PFSK-1 (cell line): ENCODE data around the gene SEMA3A.

Experiments
- FOXP2 ChIP-seq: optimal IDR thresholded peaks from 2 replicates; pipeline ENCODE3; 2011; ENCODE audit warnings: borderline replicate concordance, control low read depth, inconsistent platforms; ENCODE audit not compliant: insufficient read depth; ENCODE audit errors: extremely low read length, extremely low read depth
- POLR2AphosphoS5 ChIP-seq: IDR thresholded peaks from 2 replicates; pipeline ENCODE4 v1.6.1; 2012; ENCODE audit warnings: low read depth, mild to moderate bottlenecking, control low read depth, low read length, moderate library complexity
- REST ChIP-seq, 2 experiments: IDR thresholded peaks; 2 replicates each; pipeline versions ENCODE4 v1.6.1 to v1.8.0; 2011 to 2012; ENCODE audit warnings: low read depth in 2 of 2, low read length in 2 of 2, control low read depth in 1 of 2, inconsistent platforms in 1 of 2, mild to moderate bottlenecking in 1 of 2, moderate library complexity in 1 of 2; ENCODE audit not compliant: insufficient read depth in 1 of 2
- SIN3A ChIP-seq: IDR thresholded peaks from 2 replicates; pipeline ENCODE4 v1.6.1; 2012; ENCODE audit warnings: mild to moderate bottlenecking, low read length, moderate library complexity, borderline replicate concordance; ENCODE audit not compliant: insufficient read depth
- TAF1 ChIP-seq: IDR thresholded peaks from 2 replicates; pipeline ENCODE4 v1.6.1; 2012; ENCODE audit warnings: low read length, control low read depth, borderline replicate concordance; ENCODE audit not compliant: insufficient read depth

The SEMA3A gene

GRCh38 chr7:83952236-83952635, 242.4 kb downstream of the SEMA3A start:
- TF ChIP-seq FOXP2 (no peak), POLR2AphosphoS5 (no peak), TAF1 (no peak), SIN3A (no peak), REST (IDR thresholded peaks at IDR 0.05; ENCODE audit: insufficient read depth in 1 of 2, low read depth in 2 of 2, low read length in 2 of 2) (no peak)

GRCh38 chr7:83947260-83947659, 247.3 kb downstream of the SEMA3A start:
- TF ChIP-seq SIN3A (no peak), TAF1 (no peak), POLR2AphosphoS5 (no peak), REST (IDR thresholded peaks at IDR 0.05; ENCODE audit: insufficient read depth in 1 of 2, low read depth in 2 of 2, low read length in 2 of 2) (no peak), FOXP2 (no peak)

GRCh38 chr7:83946801-83947200, 247.8 kb downstream of the SEMA3A start:
- TF ChIP-seq POLR2AphosphoS5 (no peak), TAF1 (no peak), SIN3A (no peak), FOXP2 (no peak), REST (IDR thresholded peaks at IDR 0.05; ENCODE audit: insufficient read depth in 1 of 2, low read depth in 2 of 2, low read length in 2 of 2) (no peak)

GRCh38 chr7:83941300-83941699, 253.3 kb downstream of the SEMA3A start:
- TF ChIP-seq REST (IDR thresholded peaks at IDR 0.05; ENCODE audit: insufficient read depth in 1 of 2, low read depth in 2 of 2, low read length in 2 of 2), result no peak
- no peak for TF ChIP-seq FOXP2
- no peak for TF ChIP-seq SIN3A
- no peak for TF ChIP-seq POLR2AphosphoS5
- no peak for TF ChIP-seq TAF1

- TF ChIP-seq POLR2AphosphoS5, result no peak
- TF ChIP-seq TAF1, result no peak
- no peak for TF ChIP-seq REST (IDR thresholded peaks at IDR 0.05; ENCODE audit: insufficient read depth in 1 of 2, low read depth in 2 of 2, low read length in 2 of 2)
- TF ChIP-seq FOXP2, result no peak
- TF ChIP-seq SIN3A, result no peak
Measured at GRCh38 chr7:83937930-83938329, 256.7 kb downstream of the SEMA3A start.
